ENCODE data around the gene SAPCD2.

Gene SAPCD2

GRCh38 chr9:137017071-137017470, 53.3 kb downstream of the SAPCD2 start:
- Histone ChIP-seq H3K79me2 (ENCODE audit: low read length) (no peaks in the 10 kb centered on the region), H3F3A (ENCODE audit: insufficient read depth, low read length) (no peaks in the 10 kb centered on the region), H3K4me3 (ENCODE audit: low read length) (no peak overlapping the region), H3K4me2 (ENCODE audit: low read depth, low read length) (no peak overlapping the region), H3K4me1 (ENCODE audit: low read length) (no peaks in the 10 kb centered on the region), H3K27ac (ENCODE audit: low read length) (no peak overlapping the region), H3K9me2 (replicated peaks; ENCODE audit: insufficient read depth, low read length) (no peaks in the 10 kb centered on the region), H3K27me3 (replicated peaks; ENCODE audit: insufficient read depth, low read length) (peaks cover 51% of the 10 kb centered on the region), H3K9ac (ENCODE audit: low read length) (no peak overlapping the region), H3K9me3 (replicated peaks; ENCODE audit: insufficient read depth, low read length) (no peaks in the 10 kb centered on the region), H4K20me1 (ENCODE audit: insufficient read depth, low read length) (no peaks in the 10 kb centered on the region), H3K36me3 (replicated peaks; ENCODE audit: insufficient read depth, low read length) (no peaks in the 10 kb centered on the region), H2AFZ (ENCODE audit: low read length) (no peak overlapping the region)
- DNase-seq = no peak
- TF ChIP-seq, protein P1, sequence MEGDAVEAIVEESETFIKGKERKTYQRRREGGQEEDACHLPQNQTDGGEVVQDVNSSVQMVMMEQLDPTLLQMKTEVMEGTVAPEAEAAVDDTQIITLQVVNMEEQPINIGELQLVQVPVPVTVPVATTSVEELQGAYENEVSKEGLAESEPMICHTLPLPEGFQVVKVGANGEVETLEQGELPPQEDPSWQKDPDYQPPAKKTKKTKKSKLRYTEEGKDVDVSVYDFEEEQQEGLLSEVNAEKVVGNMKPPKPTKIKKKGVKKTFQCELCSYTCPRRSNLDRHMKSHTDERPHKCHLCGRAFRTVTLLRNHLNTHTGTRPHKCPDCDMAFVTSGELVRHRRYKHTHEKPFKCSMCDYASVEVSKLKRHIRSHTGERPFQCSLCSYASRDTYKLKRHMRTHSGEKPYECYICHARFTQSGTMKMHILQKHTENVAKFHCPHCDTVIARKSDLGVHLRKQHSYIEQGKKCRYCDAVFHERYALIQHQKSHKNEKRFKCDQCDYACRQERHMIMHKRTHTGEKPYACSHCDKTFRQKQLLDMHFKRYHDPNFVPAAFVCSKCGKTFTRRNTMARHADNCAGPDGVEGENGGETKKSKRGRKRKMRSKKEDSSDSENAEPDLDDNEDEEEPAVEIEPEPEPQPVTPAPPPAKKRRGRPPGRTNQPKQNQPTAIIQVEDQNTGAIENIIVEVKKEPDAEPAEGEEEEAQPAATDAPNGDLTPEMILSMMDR (IDR thresholded peaks at IDR 0.05; ENCODE audit: low read length) = no peak
- no peak for TF ChIP-seq EZH2phosphoT487 (IDR thresholded peaks at IDR 0.05; ENCODE audit: low read length)
- TF ChIP-seq EZH2 (optimal IDR thresholded peaks at IDR 0.05; ENCODE audit: low read depth, low read length) = no peak

GRCh38 chr9:137016436-137016835, 53.9 kb downstream of the SAPCD2 start:
- Histone ChIP-seq H2AFZ (ENCODE audit: low read length) (no peak overlapping the region), H4K20me1 (ENCODE audit: insufficient read depth, low read length) (no peaks in the 10 kb centered on the region), H3K4me3 (ENCODE audit: low read length) (no peak overlapping the region), H3K4me1 (ENCODE audit: low read length) (no peaks in the 10 kb centered on the region), H3K27ac (ENCODE audit: low read length) (no peak overlapping the region), H3K27me3 (replicated peaks; ENCODE audit: insufficient read depth, low read length) (peaks cover 51% of the 10 kb centered on the region), H3K9me2 (replicated peaks; ENCODE audit: insufficient read depth, low read length) (no peaks in the 10 kb centered on the region), H3K9me3 (replicated peaks; ENCODE audit: insufficient read depth, low read length) (no peaks in the 10 kb centered on the region), H3F3A (ENCODE audit: insufficient read depth, low read length) (no peaks in the 10 kb centered on the region), H3K9ac (ENCODE audit: low read length) (no peak overlapping the region), H3K4me2 (ENCODE audit: low read depth, low read length) (no peak overlapping the region), H3K36me3 (replicated peaks; ENCODE audit: insufficient read depth, low read length) (no peaks in the 10 kb centered on the region), H3K79me2 (ENCODE audit: low read length) (no peaks in the 10 kb centered on the region)
- DNase-seq = no peak
- TF ChIP-seq EZH2phosphoT487 (IDR thresholded peaks at IDR 0.05; ENCODE audit: low read length) = no peak
- TF ChIP-seq, protein P1 (IDR thresholded peaks at IDR 0.05; ENCODE audit: low read length) = no peak
- no peak for TF ChIP-seq EZH2 (optimal IDR thresholded peaks at IDR 0.05; ENCODE audit: low read depth, low read length)

GRCh38 chr9:137015976-137016375, 54.4 kb downstream of the SAPCD2 start:
- H3K27me3 ChIP-seq (replicated peaks; ENCODE audit: insufficient read depth, low read length) = peaks cover 50% of the 10 kb centered on the region
- no peaks in the 10 kb centered on the region for H3K9me2 ChIP-seq (replicated peaks; ENCODE audit: insufficient read depth, low read length)
- H3F3A ChIP-seq (ENCODE audit: insufficient read depth, low read length) = no peaks in the 10 kb centered on the region
- no peaks in the 10 kb centered on the region for H3K79me2 ChIP-seq (ENCODE audit: low read length)
- no peak overlapping the region for H3K4me3 ChIP-seq (ENCODE audit: low read length)
- H3K36me3 ChIP-seq (replicated peaks; ENCODE audit: insufficient read depth, low read length) = no peaks in the 10 kb centered on the region
- TF ChIP-seq EZH2 (optimal IDR thresholded peaks at IDR 0.05; ENCODE audit: low read depth, low read length) (no peak), EZH2phosphoT487 (IDR thresholded peaks at IDR 0.05; ENCODE audit: low read length) (no peak)
- TF ChIP-seq, protein P1 (IDR thresholded peaks at IDR 0.05; ENCODE audit: low read length) = no peak
- DNase-seq = no peak
- H3K9ac ChIP-seq (ENCODE audit: low read length) = no peak overlapping the region
- no peaks in the 10 kb centered on the region for H4K20me1 ChIP-seq (ENCODE audit: insufficient read depth, low read length)
- no peaks in the 10 kb centered on the region for H3K9me3 ChIP-seq (replicated peaks; ENCODE audit: insufficient read depth, low read length)
- no peak overlapping the region for H2AFZ ChIP-seq (ENCODE audit: low read length)
- H3K4me1 ChIP-seq (ENCODE audit: low read length) = no peaks in the 10 kb centered on the region
- no peak overlapping the region for H3K27ac ChIP-seq (ENCODE audit: low read length)
- no peak overlapping the region for H3K4me2 ChIP-seq (ENCODE audit: low read depth, low read length)

All from MM.1S (cell line).